Astrocyte of the spinal cord (primary cell): ENCODE data around the gene CABLES2.

Experiments used
- DNase-seq: peaks from one replicate; pipeline ENCODE4 v3.0.0; 2011; ENCODE audit warnings: low read depth, low spot score
- H3K4me3 ChIP-seq: 2 replicates; pipeline ENCODE4 v1.5.1; 2011; ENCODE audit warnings: low read depth, mild to moderate bottlenecking, low read length, moderate library complexity
- in situ Hi-C: cut with HindIII; loops from 2 replicates; pipeline ENCODE4 v1.10.0; 2017; ENCODE audit warnings: low sequenced_read_pairs
- TF ChIP-seq, protein P1 (sequence below): IDR thresholded peaks from 2 replicates; pipeline ENCODE4 v1.5.1; 2012; ENCODE audit warnings: low read depth, mild to moderate bottlenecking, low read length, inconsistent platforms

CABLES2 gene

DNA sequence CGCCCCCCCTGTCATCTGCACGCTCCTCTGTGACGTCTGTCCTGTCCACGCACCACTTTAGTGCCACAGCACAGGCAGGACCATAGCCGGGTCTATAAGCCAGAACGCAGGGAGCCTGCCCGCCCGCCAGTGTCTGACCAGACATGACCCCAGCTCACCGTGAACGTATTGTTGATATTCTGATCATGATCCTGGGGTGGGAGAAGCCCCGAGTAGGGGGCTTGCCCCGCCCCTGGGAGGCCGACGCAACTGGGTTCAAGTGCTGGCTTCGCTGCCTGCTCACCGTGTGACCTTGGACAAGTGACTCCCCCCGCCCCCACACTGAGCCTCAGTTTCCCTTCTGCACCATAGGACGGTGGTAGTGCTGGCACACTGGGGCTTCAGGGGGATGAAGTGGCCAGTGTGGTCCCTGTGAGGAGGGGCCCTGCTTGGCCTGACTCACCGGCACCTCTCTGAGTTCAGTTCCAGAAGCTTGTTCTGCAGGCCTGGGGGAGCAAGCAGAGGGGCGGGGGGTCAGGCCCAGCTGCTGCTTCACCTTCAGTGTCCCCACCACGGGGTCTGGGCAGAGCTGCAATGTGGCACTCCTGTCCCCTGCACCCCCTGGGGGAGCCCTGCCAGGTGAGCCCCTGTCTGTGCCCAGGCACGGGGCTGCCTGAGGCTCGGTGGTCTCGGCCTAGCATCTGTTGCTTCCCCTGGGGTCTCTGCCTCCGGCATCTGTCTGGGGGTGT is 11.1 kb upstream of the CABLES2 start:
- in situ Hi-C loops = no loop called here
- no peak overlapping the region for H3K4me3 ChIP-seq
- TF ChIP-seq, protein P1, sequence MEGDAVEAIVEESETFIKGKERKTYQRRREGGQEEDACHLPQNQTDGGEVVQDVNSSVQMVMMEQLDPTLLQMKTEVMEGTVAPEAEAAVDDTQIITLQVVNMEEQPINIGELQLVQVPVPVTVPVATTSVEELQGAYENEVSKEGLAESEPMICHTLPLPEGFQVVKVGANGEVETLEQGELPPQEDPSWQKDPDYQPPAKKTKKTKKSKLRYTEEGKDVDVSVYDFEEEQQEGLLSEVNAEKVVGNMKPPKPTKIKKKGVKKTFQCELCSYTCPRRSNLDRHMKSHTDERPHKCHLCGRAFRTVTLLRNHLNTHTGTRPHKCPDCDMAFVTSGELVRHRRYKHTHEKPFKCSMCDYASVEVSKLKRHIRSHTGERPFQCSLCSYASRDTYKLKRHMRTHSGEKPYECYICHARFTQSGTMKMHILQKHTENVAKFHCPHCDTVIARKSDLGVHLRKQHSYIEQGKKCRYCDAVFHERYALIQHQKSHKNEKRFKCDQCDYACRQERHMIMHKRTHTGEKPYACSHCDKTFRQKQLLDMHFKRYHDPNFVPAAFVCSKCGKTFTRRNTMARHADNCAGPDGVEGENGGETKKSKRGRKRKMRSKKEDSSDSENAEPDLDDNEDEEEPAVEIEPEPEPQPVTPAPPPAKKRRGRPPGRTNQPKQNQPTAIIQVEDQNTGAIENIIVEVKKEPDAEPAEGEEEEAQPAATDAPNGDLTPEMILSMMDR = no peak
- DNase-seq = no peak

DNA sequence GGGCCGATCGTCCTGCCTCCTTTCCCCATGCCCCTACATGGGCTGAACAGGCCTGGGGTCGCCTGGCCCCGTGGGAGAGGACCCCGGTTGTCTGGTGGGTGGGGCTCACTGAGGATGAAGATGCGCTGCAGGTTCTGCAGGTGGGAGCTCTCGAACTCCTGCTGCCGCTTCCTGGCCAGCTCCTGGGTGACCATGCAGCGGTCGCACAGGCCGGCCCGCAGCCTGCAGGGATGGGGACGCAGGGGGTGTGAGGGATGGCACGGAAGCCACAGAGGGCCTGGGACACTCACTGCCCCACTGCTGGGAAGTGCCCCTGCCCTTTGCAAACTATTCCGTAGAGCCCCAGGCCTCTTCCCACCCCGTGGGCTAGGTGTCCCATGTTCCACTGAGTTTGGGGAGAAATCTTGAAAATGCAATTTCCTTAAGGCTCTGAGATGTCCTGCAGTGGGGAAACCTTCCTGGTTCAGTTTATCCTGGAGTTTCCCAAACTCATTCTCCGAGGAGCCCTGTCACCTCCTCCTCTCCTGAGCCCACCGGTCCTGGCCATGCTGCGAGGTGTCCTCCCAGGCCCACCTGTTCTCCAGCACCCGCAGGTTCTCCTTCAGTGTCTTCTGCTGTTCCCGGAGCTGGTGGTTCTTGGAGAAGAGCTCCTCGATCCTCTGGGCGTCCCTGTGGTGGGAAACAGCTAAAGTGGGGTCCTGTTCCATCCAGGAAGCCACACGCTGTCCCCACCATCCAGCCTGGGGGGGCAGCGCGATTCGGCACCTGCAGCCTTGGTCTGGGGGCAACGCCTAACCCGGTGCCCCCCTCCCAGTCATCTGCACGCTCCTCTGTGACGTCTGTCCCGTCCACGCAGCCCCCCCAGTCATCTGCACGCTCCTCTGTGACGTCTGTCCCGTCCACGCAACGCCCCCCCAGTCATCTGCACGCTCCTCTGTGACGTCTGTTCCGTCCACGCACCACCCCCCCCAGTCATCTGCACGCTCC is 9.9 kb upstream of the CABLES2 start:
- no peak for DNase-seq
- in situ Hi-C loops = no loop called here
- TF ChIP-seq, protein P1 = no peak
- H3K4me3 ChIP-seq = no peak overlapping the region

DNA sequence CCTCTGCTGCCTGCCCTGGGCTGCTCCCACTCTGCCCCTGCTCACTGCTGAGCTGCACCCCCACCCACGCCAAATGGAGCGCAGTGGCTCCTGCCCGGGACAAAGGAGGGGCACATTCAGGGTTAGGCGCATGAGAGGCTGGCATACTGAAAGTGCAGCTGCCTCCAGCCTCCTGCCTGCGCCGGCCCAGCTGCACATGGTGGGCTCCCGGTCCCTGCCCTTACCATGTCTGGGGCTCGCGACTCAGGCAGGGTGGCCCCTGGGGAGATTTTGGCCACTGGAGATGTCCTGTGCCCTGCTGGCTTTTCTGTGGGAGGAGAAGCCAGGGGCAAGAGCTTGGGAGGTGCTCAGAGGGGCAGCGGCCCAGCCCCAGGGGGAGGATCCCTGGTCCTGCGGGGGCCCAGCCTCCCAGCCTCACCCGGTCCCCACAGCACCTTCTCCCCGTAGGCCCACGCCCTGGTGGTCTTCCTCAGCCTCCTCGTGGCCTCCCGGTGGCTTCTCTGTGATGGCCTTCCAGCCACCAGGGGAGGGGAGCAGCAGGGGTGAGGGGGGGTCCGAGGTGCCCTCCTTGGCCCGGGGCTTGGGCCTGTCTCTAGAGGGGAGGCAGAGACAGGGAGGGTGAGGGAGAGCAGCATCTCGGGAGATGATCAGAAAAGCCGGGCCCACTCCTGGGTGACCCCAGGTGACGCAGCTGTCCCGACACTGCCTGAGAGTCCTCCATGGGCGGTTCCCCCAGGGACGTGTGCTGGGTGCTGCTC is 8.4 kb upstream of the CABLES2 start:
- DNase-seq = no peak
- in situ Hi-C loops = no loop called here
- no peak overlapping the region for H3K4me3 ChIP-seq
- TF ChIP-seq, protein P1 = no peak

DNA sequence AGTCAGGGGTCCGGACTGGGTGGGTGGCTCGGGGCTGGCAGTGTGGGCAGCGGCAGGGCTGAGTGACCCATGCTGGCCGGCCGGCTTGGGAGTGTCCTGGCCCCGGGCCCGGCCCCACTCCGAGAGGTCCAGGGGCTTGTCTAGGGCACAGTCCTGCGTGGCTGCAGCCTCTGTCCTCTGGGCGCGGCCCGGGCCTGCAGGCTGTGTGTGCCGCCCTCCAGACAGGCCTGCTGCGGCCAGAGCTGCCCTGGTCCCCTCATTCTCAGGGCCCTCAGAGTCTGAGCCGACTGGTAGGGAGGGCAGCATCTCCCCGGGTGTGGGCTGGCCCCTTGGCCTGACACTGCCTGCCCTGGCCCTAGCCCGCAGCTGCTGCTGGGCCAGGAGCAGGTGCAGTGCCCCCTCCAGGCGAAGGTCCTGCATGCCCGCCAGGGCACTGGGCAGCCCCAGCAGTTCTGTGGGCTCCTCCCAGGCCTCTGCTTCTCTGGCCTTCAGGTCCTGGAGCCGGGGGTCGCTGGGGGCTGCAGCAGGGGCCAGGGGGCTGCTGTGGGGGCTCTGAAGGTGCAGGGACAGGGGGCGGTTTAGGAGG is 6.9 kb upstream of the CABLES2 start:
- H3K4me3 ChIP-seq = no peak overlapping the region
- TF ChIP-seq, protein P1 = peak; percentile 21
- in situ Hi-C loops = no loop called here
- DNase-seq = no peak

DNA sequence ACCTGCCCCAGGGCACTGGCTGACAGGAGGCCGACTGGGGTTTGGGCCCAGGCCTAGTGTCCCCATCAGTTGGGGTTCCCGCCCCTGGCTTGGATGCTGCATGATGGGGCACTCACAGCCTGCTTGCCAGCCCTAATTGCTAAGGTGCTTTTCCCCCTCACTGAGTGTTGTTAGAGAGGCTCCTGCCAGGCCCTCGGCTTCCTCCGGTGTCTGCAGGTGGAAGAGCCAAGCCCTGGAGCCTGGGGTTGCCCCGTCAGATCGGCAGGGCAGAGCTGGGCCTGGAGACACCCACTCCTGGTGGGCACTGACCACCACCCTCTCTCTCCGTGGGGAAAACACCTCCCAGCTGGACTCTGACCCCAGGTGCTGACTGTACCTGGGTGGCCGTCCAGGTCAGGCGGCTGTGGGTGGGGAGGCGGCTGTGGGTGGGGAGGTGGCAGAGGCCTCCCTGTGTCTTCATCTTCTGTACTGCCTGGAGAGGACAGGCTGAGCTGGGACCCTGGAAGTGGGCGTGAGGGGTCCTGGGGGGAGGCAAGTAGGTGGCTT is 6.0 kb upstream of the CABLES2 start:
- no peak for DNase-seq

More for the DNA sequence above, 6.0 kb upstream of the CABLES2 start:
- no peak overlapping the region for H3K4me3 ChIP-seq
- TF ChIP-seq, protein P1 = no peak
- in situ Hi-C loops = no loop called here
